ENCODE measurements around the gene IER2. TPM values are rescaled to one million over a fixed set of nuclear protein-coding genes. Genes with fewer than 3 reads are reported as not detected.

The IER2 gene
- total and polyA plus RNA-seq, 2 of the 8 experiments (the other 6 are each of a cell fraction or from before 2014, with no cell fraction given), result 84.5 to 138 TPM

DNA sequence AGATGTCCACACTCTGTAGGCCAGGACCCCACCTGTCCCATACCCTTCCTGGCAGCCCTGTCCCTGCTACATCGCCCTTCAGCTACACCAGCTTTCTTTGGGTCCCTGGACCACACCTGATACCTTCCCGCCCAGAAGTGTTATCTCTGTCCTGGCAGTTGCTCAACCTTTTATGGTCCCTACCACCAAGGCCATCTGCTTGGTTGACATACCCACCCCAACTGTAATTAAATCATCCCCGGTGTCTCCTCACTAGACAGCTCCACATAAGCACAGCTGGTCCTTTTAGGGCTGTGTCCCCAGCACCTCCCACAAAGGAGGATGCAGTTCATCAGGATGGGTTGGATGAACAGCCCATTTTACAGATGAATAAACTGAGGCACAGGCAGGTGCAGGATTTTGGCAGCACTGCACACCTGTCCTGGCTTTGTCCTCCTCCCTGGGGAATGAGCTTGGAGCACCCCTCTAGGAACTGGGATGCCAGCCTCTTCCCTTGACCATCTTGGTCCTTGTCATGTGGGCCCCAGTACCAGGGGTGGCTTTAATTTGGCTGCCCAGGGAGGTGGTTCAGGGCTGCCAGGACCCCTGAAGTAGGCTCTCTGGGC lies 19.2 kb upstream of the IER2 start:
- no peak overlapping the region for H3K56ac ChIP-seq (replicated peaks; ENCODE audit: insufficient read length, low read depth, low read length)
- no peak overlapping the region for H3K27ac ChIP-seq (ENCODE audit: low read depth, low read length)
- no peak overlapping the region for H3K9ac ChIP-seq (replicated peaks in 1 of 4; ENCODE audit: extremely low read depth in 1 of 4, low read depth in 3 of 4, low read length in 3 of 4)
- H4K20me1 ChIP-seq (replicated peaks in 1 of 2; ENCODE audit: control insufficient read depth in 1 of 2, insufficient read depth in 2 of 2, low read length in 2 of 2), result peaks cover 44 to 63% of the 10 kb centered on the region in 2 experiments
- H4K5ac ChIP-seq (ENCODE audit: insufficient read length, low read depth, low read length), result no peak overlapping the region
- no peak overlapping the region for H3K23ac ChIP-seq (ENCODE audit: insufficient read length)
- no peak overlapping the region for H3K14ac ChIP-seq (ENCODE audit: insufficient read length)
- no peak overlapping the region for H4K91ac ChIP-seq (replicated peaks; ENCODE audit: insufficient read length, low read length)
- H3K79me2 ChIP-seq (ENCODE audit: control insufficient read depth in 1 of 2, insufficient read depth in 2 of 2, low read length in 2 of 2), result peaks cover 22 to 88% of the 10 kb centered on the region in 2 experiments
- H2BK120ac ChIP-seq (replicated peaks; ENCODE audit: low read depth, low read length), result no peak overlapping the region
- peaks cover 35% of the 10 kb centered on the region for H3K79me1 ChIP-seq (ENCODE audit: low read depth, low read length)
- H3K18ac ChIP-seq (ENCODE audit: extremely low read depth, low read length), result no peak overlapping the region
- no peaks in the 10 kb centered on the region for H3K23me2 ChIP-seq (ENCODE audit: low read depth, low read length)
- no peak overlapping the region for H2AFZ ChIP-seq (ENCODE audit: low read length)
- DNase-seq (ENCODE audit: low read depth in 1 of 2, low spot score in 2 of 2) (no peak), FAIRE-seq (no peak)
- no peak for TF ChIP-seq KDM4A (IDR thresholded peaks at IDR 0.05; ENCODE audit: low read depth, low read length, severe bottlenecking)
- TF ChIP-seq RAD21 (IDR thresholded peaks at IDR 0.05 in 1 of 2, conservative IDR thresholded peaks at IDR 0.05 in 1 of 2; ENCODE audit: low read depth in 2 of 2, low read length in 2 of 2), result no peak
- no peak for TF ChIP-seq EZH2 (IDR thresholded peaks at IDR 0.05; ENCODE audit: low read depth, low read length, severe bottlenecking)
- no peak for TF ChIP-seq CTBP2 (IDR thresholded peaks at IDR 0.05; ENCODE audit: borderline replicate concordance, insufficient read depth, insufficient read length, low read length)
- 0 out of 2 replicates have a peak, but pooled peaks have one; percentile 27 for TF ChIP-seq KDM1A (IDR thresholded peaks at IDR 0.05; ENCODE audit: borderline replicate concordance, low read length)
- ChIA-PET CTCF (ENCODE audit: partially characterized antibody) (interaction anchor here (0.6 to 3.2 kb wide), 7 partner anchors 11 to 1694 kb away, joined by 3 to 8 read pairs (median 3); no protein-coding TSS in a partner anchor), POLR2A (ENCODE audit: partially characterized antibody) (interaction anchor here (1.0 to 14.8 kb wide), 9 partner anchors 11 to 178 kb away, joined by 3 to 228 read pairs (median 5); partner anchors contain the start of genes IER2, NACC1, STX10 and TRMT1)
- peaks cover 0 to 26% (median 16%) of the 10 kb centered on the region in 4 experiments for H3K36me3 ChIP-seq (ENCODE audit: control insufficient read depth in 2 of 4, insufficient read depth in 4 of 4, low read length in 3 of 4)
- H3K4me1 ChIP-seq (replicated peaks in 1 of 4; ENCODE audit: control insufficient read depth in 3 of 4, insufficient read depth in 4 of 4, low read length in 3 of 4), result no peaks in the 10 kb centered on the region
- H3K9me3 ChIP-seq (ENCODE audit: insufficient read depth in 2 of 2, low read depth in 1 of 2, low read length in 1 of 2), result no peaks in the 10 kb centered on the region
- no peak overlapping the region for H2AK5ac ChIP-seq (ENCODE audit: low read depth, low read length)
- H3K27me3 ChIP-seq (replicated peaks in 1 of 4; ENCODE audit: control insufficient read depth in 3 of 4, extremely low read depth in 1 of 4, insufficient read depth in 3 of 4, low read length in 3 of 4), result no peaks in the 10 kb centered on the region
- no peak overlapping the region for H3K4ac ChIP-seq (replicated peaks; ENCODE audit: insufficient read length, low read depth, low read length)
- no peak overlapping the region for H3K4me2 ChIP-seq (ENCODE audit: insufficient read depth in 1 of 2, low read depth in 2 of 2, low read length in 2 of 2)
- no peak overlapping the region for H2BK12ac ChIP-seq (ENCODE audit: low read depth, low read length)
- WGBS, 2 experiments (ENCODE audit: extremely low coverage in 1 of 2, insufficient coverage in 1 of 2, insufficient read length in 1 of 2, insufficient replicate concordance in 2 of 2, low coverage in 1 of 2, low lambda C conversion rate in 2 of 2, missing lambda C conversion rate in 1 of 2), result 89% methylated on average over 3 of the region's 3 CpGs; no CpG with 5 or more reads in 1 of the 2 experiments
- H4K8ac ChIP-seq (ENCODE audit: extremely low read depth, insufficient read depth, low read length), result no peak overlapping the region
- H2BK5ac ChIP-seq (ENCODE audit: low read depth, low read length), result no peak overlapping the region
- no peak overlapping the region for H3K4me3 ChIP-seq (ENCODE audit: extremely low read depth in 1 of 4, insufficient read depth in 2 of 4, low read depth in 3 of 4, low read length in 4 of 4)
- H2BK15ac ChIP-seq (ENCODE audit: low read length), result no peak overlapping the region
- H2BK20ac ChIP-seq (ENCODE audit: low read length), result no peak overlapping the region

Measured in H1 (cell line).